Heart left ventricle (tissue), 13 donors: ENCODE measurements around the gene EFEMP2.

Experiments used
- POLR2A ChIP-seq, 2 donors: fragments of 450-650 bp; IDR thresholded peaks; one replicate each; pipeline ENCODE4 v1.6.1; 2017; ENCODE audit warnings: antibody characterized with exemption in 2 of 2, mild to moderate bottlenecking in 2 of 2, moderate library complexity in 2 of 2
- TF ChIP-seq, protein P1 (sequence below), 12 donors: fragments of 200-600 bp; sonication (generic) in 4 of 12; IDR thresholded peaks; one replicate each; pipeline versions ENCODE4 v1.5.0 to v1.8.0; 2018 to 2022; ENCODE audit warnings: antibody characterized with exemption in 12 of 12, mild to moderate bottlenecking in 5 of 12
- donor health status: ischemic (EF 13 %, LVEDD 7.1; RV severe dilation, severe dysfunction).
- donor health status: DM: no; HTN: yes; CAD: no.
- donor health status: DM: no; HTN: no; CAD: no.
- donor health status: ischemic (EF 25% LVEDD 6.9; RV normal size, moderate dysfunction).
- donor health status: ischemic (EF 25% LVEDD 5.7; RV mildly dilated, moderate dysfunction).
- donor health status: ischemic (EF 35%, LVEDD 5.7; RV mildly dilated, moderate dysfunction).
- donor health status: nonischemic (EF 11% LVEDD 7.7; RV severe dilation, severe dysfunction).
- donor health status: DM: yes; HTN: yes; CAD: no.
- donor health status: PGD.
- donor health status: ischemic (EF 29% LVEDD 5.4; RV normal size, mild dysfunction).
- donor health status: nonischemic (EF 23%, LVEDD 6.1; RV moderate dilation, normal function).

DNA sequence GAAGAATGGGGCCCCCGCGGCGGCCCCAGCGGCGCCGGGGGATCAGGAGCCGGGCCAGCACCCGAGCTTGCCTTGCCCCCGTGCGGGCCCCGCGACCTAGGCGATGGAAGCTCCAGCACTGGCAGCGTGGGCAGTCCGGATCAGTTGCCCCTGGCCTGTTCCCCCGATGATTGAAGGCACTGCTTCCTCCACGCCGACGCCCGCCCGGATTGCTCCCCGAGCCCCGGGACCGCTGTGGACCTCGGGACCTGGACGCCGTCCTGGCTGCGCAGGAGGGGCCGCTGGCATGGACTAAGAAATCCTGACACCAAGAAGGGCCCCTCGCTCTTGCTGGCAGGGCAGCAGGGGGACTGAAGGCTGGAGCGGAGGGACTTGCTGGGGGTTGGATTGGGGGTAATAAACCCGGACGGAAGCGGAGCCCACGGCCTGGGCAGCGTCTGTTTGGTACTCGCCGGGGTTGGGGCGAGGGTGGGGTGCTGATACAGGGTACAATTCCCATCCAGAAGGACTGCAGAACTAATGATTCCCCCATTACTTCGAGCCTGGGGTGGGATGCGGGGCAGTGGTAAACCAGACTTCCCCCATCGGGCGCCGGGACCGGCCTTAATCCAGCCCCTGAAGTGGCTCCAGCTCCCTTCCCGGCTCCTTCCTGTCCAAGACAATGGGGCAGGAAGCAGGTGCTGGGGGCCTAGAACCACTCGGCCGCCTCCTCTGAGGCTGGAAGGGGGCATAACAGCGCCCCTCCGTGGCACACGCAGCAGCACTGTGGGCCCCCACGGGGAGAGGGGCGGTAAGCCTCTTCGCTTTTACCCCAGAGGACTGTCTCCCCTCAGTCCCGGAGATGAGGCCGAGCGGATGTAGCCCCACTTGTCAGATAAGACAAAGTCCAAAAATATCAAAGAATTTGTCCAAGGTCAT, 18.9 kb upstream of the EFEMP2 start:
- TF ChIP-seq POLR2A (IDR thresholded peaks at IDR 0.05): peak in 1 of 2 donors; percentile 46
- TF ChIP-seq, protein P1, sequence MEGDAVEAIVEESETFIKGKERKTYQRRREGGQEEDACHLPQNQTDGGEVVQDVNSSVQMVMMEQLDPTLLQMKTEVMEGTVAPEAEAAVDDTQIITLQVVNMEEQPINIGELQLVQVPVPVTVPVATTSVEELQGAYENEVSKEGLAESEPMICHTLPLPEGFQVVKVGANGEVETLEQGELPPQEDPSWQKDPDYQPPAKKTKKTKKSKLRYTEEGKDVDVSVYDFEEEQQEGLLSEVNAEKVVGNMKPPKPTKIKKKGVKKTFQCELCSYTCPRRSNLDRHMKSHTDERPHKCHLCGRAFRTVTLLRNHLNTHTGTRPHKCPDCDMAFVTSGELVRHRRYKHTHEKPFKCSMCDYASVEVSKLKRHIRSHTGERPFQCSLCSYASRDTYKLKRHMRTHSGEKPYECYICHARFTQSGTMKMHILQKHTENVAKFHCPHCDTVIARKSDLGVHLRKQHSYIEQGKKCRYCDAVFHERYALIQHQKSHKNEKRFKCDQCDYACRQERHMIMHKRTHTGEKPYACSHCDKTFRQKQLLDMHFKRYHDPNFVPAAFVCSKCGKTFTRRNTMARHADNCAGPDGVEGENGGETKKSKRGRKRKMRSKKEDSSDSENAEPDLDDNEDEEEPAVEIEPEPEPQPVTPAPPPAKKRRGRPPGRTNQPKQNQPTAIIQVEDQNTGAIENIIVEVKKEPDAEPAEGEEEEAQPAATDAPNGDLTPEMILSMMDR (IDR thresholded peaks at IDR 0.05): peak in 10 of 12 donors; percentile 23 to 67 (median 52)
